ENCODE data around the gene CYP2S1.

- TF ChIP-seq, protein P1, sequence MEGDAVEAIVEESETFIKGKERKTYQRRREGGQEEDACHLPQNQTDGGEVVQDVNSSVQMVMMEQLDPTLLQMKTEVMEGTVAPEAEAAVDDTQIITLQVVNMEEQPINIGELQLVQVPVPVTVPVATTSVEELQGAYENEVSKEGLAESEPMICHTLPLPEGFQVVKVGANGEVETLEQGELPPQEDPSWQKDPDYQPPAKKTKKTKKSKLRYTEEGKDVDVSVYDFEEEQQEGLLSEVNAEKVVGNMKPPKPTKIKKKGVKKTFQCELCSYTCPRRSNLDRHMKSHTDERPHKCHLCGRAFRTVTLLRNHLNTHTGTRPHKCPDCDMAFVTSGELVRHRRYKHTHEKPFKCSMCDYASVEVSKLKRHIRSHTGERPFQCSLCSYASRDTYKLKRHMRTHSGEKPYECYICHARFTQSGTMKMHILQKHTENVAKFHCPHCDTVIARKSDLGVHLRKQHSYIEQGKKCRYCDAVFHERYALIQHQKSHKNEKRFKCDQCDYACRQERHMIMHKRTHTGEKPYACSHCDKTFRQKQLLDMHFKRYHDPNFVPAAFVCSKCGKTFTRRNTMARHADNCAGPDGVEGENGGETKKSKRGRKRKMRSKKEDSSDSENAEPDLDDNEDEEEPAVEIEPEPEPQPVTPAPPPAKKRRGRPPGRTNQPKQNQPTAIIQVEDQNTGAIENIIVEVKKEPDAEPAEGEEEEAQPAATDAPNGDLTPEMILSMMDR (conservative IDR thresholded peaks at IDR 0.05; ENCODE audit: low read depth, low read length) = no peak
- no peak for TF ChIP-seq EZH2 (IDR thresholded peaks at IDR 0.05; ENCODE audit: borderline replicate concordance, low read depth, low read length, poor library complexity, severe bottlenecking)
These were observed 33.2 kb downstream of the CYP2S1 start for GRCh38 chr19:41226053-41226873.

Data from A673 (cell line).